Choroid plexus epithelial cell (primary cell): ENCODE data around the gene CFAP99.

Source experiments
- DNase-seq: peaks from one replicate; pipeline ENCODE4 v3.0.0-alpha.2; 2010; ENCODE audit warnings: low read depth
- H3K4me3 ChIP-seq: 2 replicates; pipeline ENCODE4 v1.5.1; 2011; ENCODE audit warnings: low read depth, mild to moderate bottlenecking, control low read depth, low read length, moderate library complexity
- TF ChIP-seq, protein P1 (sequence below): conservative IDR thresholded peaks from 2 replicates; pipeline ENCODE4 v1.5.1; 2011; ENCODE audit warnings: low read depth, mild to moderate bottlenecking, control low read depth, inconsistent platforms, low read length, moderate library complexity

The CFAP99 gene

GRCh38 chr4:2418650-2419571 lies at the start of gene CFAP99:
CFAP99 (plus strand) TSS chr4:2418955.
- TF ChIP-seq, protein P1, sequence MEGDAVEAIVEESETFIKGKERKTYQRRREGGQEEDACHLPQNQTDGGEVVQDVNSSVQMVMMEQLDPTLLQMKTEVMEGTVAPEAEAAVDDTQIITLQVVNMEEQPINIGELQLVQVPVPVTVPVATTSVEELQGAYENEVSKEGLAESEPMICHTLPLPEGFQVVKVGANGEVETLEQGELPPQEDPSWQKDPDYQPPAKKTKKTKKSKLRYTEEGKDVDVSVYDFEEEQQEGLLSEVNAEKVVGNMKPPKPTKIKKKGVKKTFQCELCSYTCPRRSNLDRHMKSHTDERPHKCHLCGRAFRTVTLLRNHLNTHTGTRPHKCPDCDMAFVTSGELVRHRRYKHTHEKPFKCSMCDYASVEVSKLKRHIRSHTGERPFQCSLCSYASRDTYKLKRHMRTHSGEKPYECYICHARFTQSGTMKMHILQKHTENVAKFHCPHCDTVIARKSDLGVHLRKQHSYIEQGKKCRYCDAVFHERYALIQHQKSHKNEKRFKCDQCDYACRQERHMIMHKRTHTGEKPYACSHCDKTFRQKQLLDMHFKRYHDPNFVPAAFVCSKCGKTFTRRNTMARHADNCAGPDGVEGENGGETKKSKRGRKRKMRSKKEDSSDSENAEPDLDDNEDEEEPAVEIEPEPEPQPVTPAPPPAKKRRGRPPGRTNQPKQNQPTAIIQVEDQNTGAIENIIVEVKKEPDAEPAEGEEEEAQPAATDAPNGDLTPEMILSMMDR, result no peak
- DNase-seq, result peak; percentile 92
- H3K4me3 ChIP-seq, result peak within 1 kb of the TSS; percentile 58

DNA sequence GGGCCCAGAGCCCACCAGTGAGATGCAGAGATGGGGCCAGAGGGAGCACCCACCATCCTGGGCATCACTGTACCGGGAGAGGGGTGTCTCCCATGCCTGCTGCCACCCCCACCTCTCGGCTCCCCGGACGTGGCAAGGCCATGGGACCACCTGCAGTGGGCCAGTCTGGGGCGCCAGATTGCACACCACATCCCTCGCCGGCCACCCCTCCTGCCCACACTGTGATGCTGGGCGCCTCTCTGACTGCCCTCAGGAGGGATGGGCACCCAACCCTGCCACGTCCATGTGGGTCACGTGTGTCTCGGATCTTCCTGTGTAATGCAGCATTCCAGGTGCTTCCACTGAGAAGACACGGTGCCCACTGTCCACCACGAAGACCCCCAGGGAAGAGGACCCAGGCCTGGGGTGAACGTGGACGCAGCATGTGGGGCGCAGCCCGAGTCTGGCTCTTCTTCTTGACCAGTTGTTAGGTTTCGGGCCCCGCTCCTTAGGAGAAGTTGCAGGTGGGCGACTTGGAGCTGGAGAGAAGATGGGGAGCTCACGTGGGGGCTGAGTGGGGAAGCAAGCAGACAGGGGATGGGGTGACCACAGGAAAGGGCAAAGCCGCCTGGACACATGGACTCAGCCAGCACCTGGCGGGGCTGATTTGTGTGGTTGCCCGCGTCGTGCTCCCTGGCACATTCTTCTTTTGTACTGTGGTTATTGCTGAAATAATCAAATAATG lies 48.0 kb upstream of the CFAP99 start:
- TF ChIP-seq, protein P1, result no peak
- H3K4me3 ChIP-seq, result no peak overlapping the region
- no peak for DNase-seq

- no peak for DNase-seq
- H3K4me3 ChIP-seq, result no peak overlapping the region
- TF ChIP-seq, protein P1, result no peak
Measured at GRCh38 chr4:2371765-2372487, 46.8 kb upstream of the CFAP99 start.

- TF ChIP-seq, protein P1, result no peak
- no peak for DNase-seq
- no peak overlapping the region for H3K4me3 ChIP-seq
Measured at GRCh38 chr4:2372488-2373030, 46.2 kb upstream of the CFAP99 start.

DNA sequence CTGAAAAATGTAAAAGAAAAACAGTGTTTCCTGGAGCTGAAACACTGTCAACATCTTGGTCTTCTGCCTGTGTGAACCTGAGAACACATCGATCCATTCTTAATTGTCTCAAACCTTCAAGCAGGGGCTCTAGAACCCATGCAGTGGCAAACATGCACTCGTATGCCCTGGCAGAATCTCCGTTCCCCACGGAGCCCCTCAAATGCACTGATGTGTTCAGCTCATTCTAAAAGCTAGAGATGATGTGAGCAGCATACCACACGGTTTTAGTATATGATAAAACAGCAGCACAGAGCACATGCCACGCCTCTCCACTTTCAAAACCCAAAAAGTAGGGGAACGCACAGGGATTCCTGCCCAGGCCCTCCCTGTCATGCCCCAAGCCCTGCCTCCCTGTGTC lies 45.2 kb upstream of the CFAP99 start:
- no peak for DNase-seq
- H3K4me3 ChIP-seq, result no peak overlapping the region
- TF ChIP-seq, protein P1, result no peak

DNA sequence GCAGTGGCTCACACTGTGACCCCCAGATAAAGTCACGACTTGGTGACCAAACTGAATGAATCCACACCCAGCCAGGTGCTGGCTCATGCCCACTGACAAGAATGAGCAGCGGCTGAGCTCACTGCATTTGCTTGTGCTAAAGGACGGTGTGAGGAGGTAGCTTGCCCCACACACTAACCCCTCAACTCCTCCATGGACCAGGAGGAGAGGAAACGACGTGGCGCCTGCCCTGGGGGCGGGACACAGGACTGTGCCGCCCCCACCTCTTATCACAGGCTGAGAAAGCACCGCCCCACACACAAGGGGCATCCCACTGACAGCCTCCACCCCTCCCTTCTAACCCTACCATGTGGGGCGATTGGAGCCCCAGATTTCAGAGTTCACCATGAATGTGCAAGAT lies 43.3 kb upstream of the CFAP99 start:
- DNase-seq, result no peak
- no peak overlapping the region for H3K4me3 ChIP-seq
- TF ChIP-seq, protein P1, result no peak
